GM12878 (cell line): ENCODE measurements around the gene HSPA1B. TPM values are rescaled to one million over a fixed set of nuclear protein-coding genes. Genes with fewer than 3 reads are reported as not detected.
A peak's percentile ranks its signal among the peaks of the same experiment; 100 is the strongest.

ENCODE experiments used
- ATAC-seq: fragments of 200-7000 bp; cut with Tn5 transposase; 3 replicates; pipeline ENCODE4 v1.9.1; 2020; ENCODE audit warnings: mild to moderate bottlenecking, moderate library complexity
- BruUV-seq: library from RNA; stranded (reverse); fragments of 400-500 nt; replicated peaks from 2 replicates; lab custom pipeline; 2021; lab: Mats Ljungman, UMichigan
- CTCF ChIA-PET: fragments of 300-600 bp; sonication (Branson Sonifier 250); formaldehyde crosslinking; extraction: SDS; loops from one replicate; lab custom pipeline; 2021; ENCODE audit warnings: inconsistent platforms; lab: Yijun Ruan, JAX
- POLR2A ChIA-PET: fragments of 350-600 bp; formaldehyde crosslinking; extraction: SDS; loops from one replicate; lab custom pipeline; 2021; ENCODE audit warnings: inconsistent platforms; lab: Charles Lee
- RAD21 ChIA-PET: fragments of 300-600 bp; sonication (Branson Sonifier 250); formaldehyde crosslinking; loops from one replicate; lab custom pipeline; 2023; ENCODE audit warnings: antibody characterized with exemption; ENCODE audit not compliant: unreplicated experiment; lab: Charles Lee
- SMC1A ChIA-PET: fragments of 300-600 bp; sonication (Branson Sonifier 250); formaldehyde crosslinking; loops from one replicate; lab custom pipeline; 2023; ENCODE audit not compliant: unreplicated experiment, uncharacterized antibody; lab: Charles Lee
- DNase-seq: peaks from one replicate; pipeline ENCODE4 v3.0.0-alpha.2; 2011; ENCODE audit warnings: low read depth, low spot score
- FAIRE-seq: peaks from 3 replicates; lab custom pipeline; 2011; peaks lifted over from hg19 to GRCh38; lab: Jason Lieb, UNC
- H2AFZ ChIP-seq: 2 replicates; pipeline ENCODE4 v1.6.0; 2011; ENCODE audit warnings: low read depth, low read length, control low read depth; ENCODE audit not compliant: control insufficient read depth
- H3K27ac ChIP-seq: 2 replicates; pipeline ENCODE4 v1.5.1; 2011; ENCODE audit warnings: control low read depth; ENCODE audit not compliant: control insufficient read depth, insufficient read depth
- H3K27me3 ChIP-seq, 2 experiments: replicated peaks in 1 of 2; 2 replicates each; pipeline versions ENCODE4 v1.6.0 to v1.6.1; 2011; ENCODE audit warnings: low read length in 1 of 2; ENCODE audit not compliant: control insufficient read depth in 2 of 2, insufficient read depth in 2 of 2
- H3K36me3 ChIP-seq, 2 experiments: 2 replicates each; pipeline ENCODE4 v1.5.1; 2011; ENCODE audit warnings: low read length in 1 of 2; ENCODE audit not compliant: control insufficient read depth in 2 of 2, insufficient read depth in 2 of 2
- H3K4me1 ChIP-seq: 2 replicates; pipeline ENCODE4 v1.6.1; 2011; ENCODE audit warnings: mild to moderate bottlenecking, low read length, moderate library complexity, mixed read lengths; ENCODE audit not compliant: control insufficient read depth, insufficient read depth
- H3K4me2 ChIP-seq: 2 replicates; pipeline ENCODE4 v1.6.0; 2011; ENCODE audit warnings: control low read depth; ENCODE audit not compliant: control insufficient read depth, insufficient read depth
- H3K4me3 ChIP-seq: fragments of 200-600 bp; sonication (generic); 2 replicates; pipeline ENCODE4 v1.5.1; 2016
- H3K79me2 ChIP-seq: 2 replicates; pipeline ENCODE4 v1.6.0; 2011; ENCODE audit warnings: low read length; ENCODE audit not compliant: control insufficient read depth, insufficient read depth
- H3K9ac ChIP-seq: 2 replicates; pipeline ENCODE4 v1.8.0; 2011; ENCODE audit warnings: low read length, control low read depth, mixed read lengths; ENCODE audit not compliant: control insufficient read depth, insufficient read depth
- H3K9me3 ChIP-seq: replicated peaks from 3 replicates; pipeline ENCODE4 v1.5.1; 2011; ENCODE audit warnings: mild to moderate bottlenecking, low read length; ENCODE audit not compliant: control insufficient read depth, insufficient read depth
- H4K20me1 ChIP-seq: 2 replicates; pipeline ENCODE4 v1.6.0; 2011; ENCODE audit not compliant: control insufficient read depth, insufficient read depth
- BACH1 ChIP-seq: fragments of 450-650 bp; IDR thresholded peaks from 2 replicates; pipeline ENCODE4 v1.6.1; 2017; ENCODE audit warnings: mild to moderate bottlenecking, borderline replicate concordance
- BCL11A ChIP-seq: IDR thresholded peaks from 2 replicates; pipeline ENCODE4 v1.6.1; 2011; ENCODE audit warnings: low read depth, low read length
- DPF2 ChIP-seq: fragments of 450-650 bp; IDR thresholded peaks from 2 replicates; pipeline ENCODE4 v1.6.1; 2017; ENCODE audit warnings: mild to moderate bottlenecking
- EED ChIP-seq: sonication (generic); IDR thresholded peaks from 2 replicates; pipeline ENCODE4 v1.6.1; 2016; ENCODE audit warnings: antibody characterized with exemption, low read depth
- EGR1 ChIP-seq, 2 experiments: IDR thresholded peaks; 1 replicate in 1 of 2; 2 replicates in 1 of 2; pipeline ENCODE4 v1.6.1; 2011 to 2012; ENCODE audit warnings: low read depth in 2 of 2, low read length in 2 of 2, borderline replicate concordance in 1 of 2, mild to moderate bottlenecking in 1 of 2, moderate library complexity in 1 of 2
- GABPA ChIP-seq: IDR thresholded peaks from 2 replicates; pipeline ENCODE4 v1.6.1; 2014; ENCODE audit warnings: antibody characterized with exemption, low read depth, mild to moderate bottlenecking, inconsistent platforms
- RAD51 ChIP-seq: fragments of 450-650 bp; IDR thresholded peaks from 2 replicates; pipeline ENCODE4 v1.6.1; 2016; ENCODE audit warnings: moderate library complexity, mild to moderate bottlenecking, inconsistent platforms
- SIX5 ChIP-seq: IDR thresholded peaks from 2 replicates; pipeline ENCODE4 v1.6.1; 2011; ENCODE audit warnings: mild to moderate bottlenecking, low read depth, low read length, moderate library complexity; ENCODE audit not compliant: severe bottlenecking
- SMC3 ChIP-seq: IDR thresholded peaks from 2 replicates; pipeline ENCODE4 v1.6.1; 2011; ENCODE audit warnings: low read length, improper control_type of control experiment, borderline replicate concordance
- SREBF2 ChIP-seq: IDR thresholded peaks from 2 replicates; pipeline ENCODE4 v1.6.1; 2012; ENCODE audit warnings: mild to moderate bottlenecking, low read length
- YY1 ChIP-seq: IDR thresholded peaks from 2 replicates; pipeline ENCODE4 v1.6.1; 2011; ENCODE audit warnings: low read depth, mild to moderate bottlenecking, low read length
- ZNF207 ChIP-seq: fragments of 450-650 bp; IDR thresholded peaks from 2 replicates; pipeline ENCODE4 v1.6.1; 2014; ENCODE audit warnings: antibody characterized with exemption, mild to moderate bottlenecking, borderline replicate concordance
- WGBS: methylation state at CpG from one replicate; pipeline ENCODE4 v1.1.6; 2016; ENCODE audit warnings: low lambda C conversion rate; ENCODE audit not compliant: insufficient replicate concordance, insufficient coverage; ENCODE audit errors: missing lambda C conversion rate; 5-methylcytosine and 5-hydroxymethylcytosine counted together
- in situ Hi-C: fragments of 300-500 bp; cut with MboI; formaldehyde crosslinking; loops from 9 replicates; pipeline ENCODE4 v1.14.3; 2018; ENCODE audit warnings: mixed read lengths
- intact Hi-C: fragments of 100-400 bp; cut with micrococcal nuclease; formaldehyde crosslinking; loops from one replicate; pipeline ENCODE4 v1.14.2; 2022; ENCODE audit not compliant: unreplicated experiment
- polyA plus RNA-seq, 11 experiments: library from polyadenylated mRNA; depleted of rRNA in 4 of 11; unstranded in 6 of 11; stranded (reverse) in 5 of 11; fragments of >200 nt; fragmentation: Nextera tagmentation in 4 of 11; fragmentation: Illumina TruSeq in 1 of 11; extraction: Ambion mirVana in 4 of 11; extraction: Trizol in 1 of 11; gene quantifications; 1 replicate in 1 of 11; 2 replicates in 10 of 11; pipeline versions ENCODE4 v1.2.1 to v1.2.3, GENCODE V29; 2011 to 2016; ENCODE audit warnings: inconsistent platforms in 2 of 11, missing spikeins in 2 of 11, low read depth in 1 of 11
- total RNA-seq, 4 experiments: library from RNA; depleted of rRNA in 3 of 4; stranded (reverse); fragments of >200 nt in 3 of 4; fragmentation: Illumina TruSeq in 1 of 4; extraction: Trizol in 1 of 4; gene quantifications; 2 replicates each; pipeline versions ENCODE4 v1.2.1 to v1.2.3, GENCODE V29; 2013 to 2021
- TF ChIP-seq, protein P1 (sequence below): fragments of 450-650 bp; IDR thresholded peaks from 2 replicates; pipeline ENCODE4 v1.6.1; 2017; ENCODE audit warnings: antibody characterized with exemption, mild to moderate bottlenecking, moderate library complexity
- TF ChIP-seq, protein P2 (sequence below): IDR thresholded peaks from 2 replicates; pipeline ENCODE4 v1.6.1; 2012; ENCODE audit warnings: low read depth, low read length, improper control_type of control experiment
- TF ChIP-seq, protein P3 (sequence below): fragments of 450-650 bp; IDR thresholded peaks from 2 replicates; pipeline ENCODE4 v1.6.1; 2016; ENCODE audit warnings: mild to moderate bottlenecking
- TF ChIP-seq, protein P4 (sequence below): fragments of 450-650 bp; IDR thresholded peaks from 2 replicates; pipeline ENCODE4 v1.6.1; 2017; ENCODE audit warnings: mild to moderate bottlenecking, low read depth, inconsistent platforms; ENCODE audit not compliant: poor library complexity, severe bottlenecking

Gene HSPA1B
- total and polyA plus RNA-seq, 10 of the 15 experiments (the other 5 are each of a cell fraction or from before 2014, with no cell fraction given): 0.11 to 40.5 (median 12.8) TPM

DNA sequence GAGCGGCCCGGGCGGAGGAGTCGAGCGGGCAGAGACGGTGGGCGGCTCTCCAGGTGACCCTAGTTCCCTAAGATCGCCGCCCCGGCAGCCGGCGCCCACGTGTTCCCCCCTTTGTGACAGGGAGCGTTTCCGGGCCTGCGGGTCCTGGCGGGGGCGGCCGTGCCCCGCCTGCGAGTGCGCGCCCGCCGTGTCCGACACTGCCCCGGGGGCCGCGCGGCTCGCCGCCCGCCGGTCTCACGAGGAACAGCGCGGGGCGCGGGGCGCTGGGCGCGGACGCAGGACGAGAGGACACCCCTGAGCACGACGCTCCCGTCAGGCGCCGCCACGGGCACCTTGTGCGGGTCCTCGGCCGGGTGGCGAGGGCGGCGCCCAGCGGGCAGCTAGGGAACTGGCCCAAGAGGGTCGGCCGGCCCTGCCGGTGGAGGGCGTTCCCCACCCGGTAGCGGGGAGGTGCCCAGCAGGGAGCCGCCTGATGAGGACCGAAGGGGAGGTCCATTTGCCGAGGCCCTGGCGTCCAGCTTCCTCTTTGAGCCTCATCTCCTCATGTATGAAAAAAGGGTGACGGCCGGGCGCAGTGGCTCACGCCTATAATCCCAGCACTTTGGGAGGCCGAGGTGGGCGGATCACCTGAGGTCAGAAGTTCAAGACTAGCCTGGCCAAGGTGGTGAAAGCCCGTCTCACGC, 31.8 kb upstream of the HSPA1B start, which contains the start of gene VARS1:
Gene VARS1 (minus strand): TSS at position 137 of the 683 bp plus-strand sequence. CDS start 535 bp downstream, outside the sequence.
- FAIRE-seq (peak; percentile 31), DNase-seq (peak; percentile 62), ATAC-seq (peak; percentile 88)
- POLR2A ChIA-PET: interaction anchor here (0.6 to 3.5 kb wide), 13 partner anchors 11 to 347 kb away, joined by 3 to 32 read pairs (median 4); partner anchors contain the start of genes HSPA1A, HSPA1B, HSPA1L and LSM2
- H4K20me1 ChIP-seq: no peaks in the 10 kb centered on the region
- in situ Hi-C loops (no loop called here), intact Hi-C loops (loop anchor here (2.0 to 5.0 kb wide), 2 partner anchors 17 to 37 kb away; no protein-coding TSS in a partner anchor)
- H3K9ac ChIP-seq: peak within 1 kb of the TSS; percentile 81
- WGBS: 1% methylated on average over 72 of the region's 75 CpGs
- SMC1A ChIA-PET: interaction anchor here (1.1 to 2.2 kb wide), 8 partner anchors 11 to 67 kb away, joined by 4 to 10 read pairs (median 4); partner anchors contain the start of genes LSM2 and NEU1
- peaks cover 7 to 11% of the 10 kb centered on the region in 2 experiments; a peak in 3 of 4 replicates for H3K36me3 ChIP-seq
- peak within 1 kb of the TSS; percentile 95 for H3K27ac ChIP-seq
- no peaks in the 10 kb centered on the region for H3K9me3 ChIP-seq
- H3K79me2 ChIP-seq: peaks cover 21% of the 10 kb centered on the region
- RAD21 ChIA-PET: interaction anchor here (0.6 to 2.6 kb wide), 15 partner anchors 11 to 301 kb away, joined by 3 to 19 read pairs (median 4); partner anchors contain the start of genes HSPA1A, HSPA1B, HSPA1L and LSM2
- peak within 1 kb of the TSS; percentile 81 for H3K4me3 ChIP-seq
- peak within 1 kb of the TSS; percentile 47 for H3K4me2 ChIP-seq
- no TSS peak for BruUV-seq
- H3K27me3 ChIP-seq: no peaks in the 10 kb centered on the region
- CTCF ChIA-PET: interaction anchor here (0.9 to 3.7 kb wide), 13 partner anchors 10 to 128 kb away, joined by 3 to 26 read pairs (median 5); partner anchors contain the start of genes DDAH2, HSPA1B, LSM2 and NEU1
- H2AFZ ChIP-seq: peak within 1 kb of the TSS; percentile 94
- H3K4me1 ChIP-seq: peaks cover 4% of the 10 kb centered on the region
- TF ChIP-seq GABPA (no peak), BACH1 (peak; percentile 97), RAD51 (0 out of 2 replicates have a peak, but pooled peaks have one; percentile 35), BCL11A (0 out of 2 replicates have a peak, but pooled peaks have one; percentile 7), ZNF207 (peak; percentile 94; the same call in 1 of the 2 replicates), EED (no peak), EGR1 (IDR thresholded peaks at IDR 0.05; ENCODE audit: borderline replicate concordance in 1 of 2, low read depth in 2 of 2, low read length in 2 of 2) (peak in 1 of 2 experiments; percentile 83; a peak in 2 of 3 replicates), SMC3 (peak; percentile 55), SIX5 (no peak), YY1 (peak; percentile 58), DPF2 (peak; percentile 96), SREBF2 (no peak)
- TF ChIP-seq, protein P1, sequence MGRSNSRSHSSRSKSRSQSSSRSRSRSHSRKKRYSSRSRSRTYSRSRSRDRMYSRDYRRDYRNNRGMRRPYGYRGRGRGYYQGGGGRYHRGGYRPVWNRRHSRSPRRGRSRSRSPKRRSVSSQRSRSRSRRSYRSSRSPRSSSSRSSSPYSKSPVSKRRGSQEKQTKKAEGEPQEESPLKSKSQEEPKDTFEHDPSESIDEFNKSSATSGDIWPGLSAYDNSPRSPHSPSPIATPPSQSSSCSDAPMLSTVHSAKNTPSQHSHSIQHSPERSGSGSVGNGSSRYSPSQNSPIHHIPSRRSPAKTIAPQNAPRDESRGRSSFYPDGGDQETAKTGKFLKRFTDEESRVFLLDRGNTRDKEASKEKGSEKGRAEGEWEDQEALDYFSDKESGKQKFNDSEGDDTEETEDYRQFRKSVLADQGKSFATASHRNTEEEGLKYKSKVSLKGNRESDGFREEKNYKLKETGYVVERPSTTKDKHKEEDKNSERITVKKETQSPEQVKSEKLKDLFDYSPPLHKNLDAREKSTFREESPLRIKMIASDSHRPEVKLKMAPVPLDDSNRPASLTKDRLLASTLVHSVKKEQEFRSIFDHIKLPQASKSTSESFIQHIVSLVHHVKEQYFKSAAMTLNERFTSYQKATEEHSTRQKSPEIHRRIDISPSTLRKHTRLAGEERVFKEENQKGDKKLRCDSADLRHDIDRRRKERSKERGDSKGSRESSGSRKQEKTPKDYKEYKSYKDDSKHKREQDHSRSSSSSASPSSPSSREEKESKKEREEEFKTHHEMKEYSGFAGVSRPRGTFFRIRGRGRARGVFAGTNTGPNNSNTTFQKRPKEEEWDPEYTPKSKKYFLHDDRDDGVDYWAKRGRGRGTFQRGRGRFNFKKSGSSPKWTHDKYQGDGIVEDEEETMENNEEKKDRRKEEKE: peak; percentile 70; the same call in 1 of the 2 replicates
- TF ChIP-seq, protein P2, sequence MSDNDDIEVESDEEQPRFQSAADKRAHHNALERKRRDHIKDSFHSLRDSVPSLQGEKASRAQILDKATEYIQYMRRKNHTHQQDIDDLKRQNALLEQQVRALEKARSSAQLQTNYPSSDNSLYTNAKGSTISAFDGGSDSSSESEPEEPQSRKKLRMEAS: peak; percentile 93
- TF ChIP-seq, protein P3, sequence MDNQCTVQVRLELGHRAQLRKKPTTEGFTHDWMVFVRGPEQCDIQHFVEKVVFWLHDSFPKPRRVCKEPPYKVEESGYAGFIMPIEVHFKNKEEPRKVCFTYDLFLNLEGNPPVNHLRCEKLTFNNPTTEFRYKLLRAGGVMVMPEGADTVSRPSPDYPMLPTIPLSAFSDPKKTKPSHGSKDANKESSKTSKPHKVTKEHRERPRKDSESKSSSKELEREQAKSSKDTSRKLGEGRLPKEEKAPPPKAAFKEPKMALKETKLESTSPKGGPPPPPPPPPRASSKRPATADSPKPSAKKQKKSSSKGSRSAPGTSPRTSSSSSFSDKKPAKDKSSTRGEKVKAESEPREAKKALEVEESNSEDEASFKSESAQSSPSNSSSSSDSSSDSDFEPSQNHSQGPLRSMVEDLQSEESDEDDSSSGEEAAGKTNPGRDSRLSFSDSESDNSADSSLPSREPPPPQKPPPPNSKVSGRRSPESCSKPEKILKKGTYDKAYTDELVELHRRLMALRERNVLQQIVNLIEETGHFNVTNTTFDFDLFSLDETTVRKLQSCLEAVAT: peak; percentile 56; the same call in 1 of the 2 replicates
- TF ChIP-seq, protein P4, sequence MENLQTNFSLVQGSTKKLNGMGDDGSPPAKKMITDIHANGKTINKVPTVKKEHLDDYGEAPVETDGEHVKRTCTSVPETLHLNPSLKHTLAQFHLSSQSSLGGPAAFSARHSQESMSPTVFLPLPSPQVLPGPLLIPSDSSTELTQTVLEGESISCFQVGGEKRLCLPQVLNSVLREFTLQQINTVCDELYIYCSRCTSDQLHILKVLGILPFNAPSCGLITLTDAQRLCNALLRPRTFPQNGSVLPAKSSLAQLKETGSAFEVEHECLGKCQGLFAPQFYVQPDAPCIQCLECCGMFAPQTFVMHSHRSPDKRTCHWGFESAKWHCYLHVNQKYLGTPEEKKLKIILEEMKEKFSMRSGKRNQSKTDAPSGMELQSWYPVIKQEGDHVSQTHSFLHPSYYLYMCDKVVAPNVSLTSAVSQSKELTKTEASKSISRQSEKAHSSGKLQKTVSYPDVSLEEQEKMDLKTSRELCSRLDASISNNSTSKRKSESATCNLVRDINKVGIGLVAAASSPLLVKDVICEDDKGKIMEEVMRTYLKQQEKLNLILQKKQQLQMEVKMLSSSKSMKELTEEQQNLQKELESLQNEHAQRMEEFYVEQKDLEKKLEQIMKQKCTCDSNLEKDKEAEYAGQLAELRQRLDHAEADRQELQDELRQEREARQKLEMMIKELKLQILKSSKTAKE: peak; percentile 61
